GM21367 (cell line): ENCODE results near the gene CREB3L1.
A peak's percentile ranks its signal among the peaks of the same experiment; 100 is the strongest.

Experiments used
- ATAC-seq: cut with Tn5 transposase; IDR thresholded peaks from one replicate; pipeline ENCODE4 v1.9.1; 2021; ENCODE audit not compliant: unreplicated experiment

The CREB3L1 gene

DNA sequence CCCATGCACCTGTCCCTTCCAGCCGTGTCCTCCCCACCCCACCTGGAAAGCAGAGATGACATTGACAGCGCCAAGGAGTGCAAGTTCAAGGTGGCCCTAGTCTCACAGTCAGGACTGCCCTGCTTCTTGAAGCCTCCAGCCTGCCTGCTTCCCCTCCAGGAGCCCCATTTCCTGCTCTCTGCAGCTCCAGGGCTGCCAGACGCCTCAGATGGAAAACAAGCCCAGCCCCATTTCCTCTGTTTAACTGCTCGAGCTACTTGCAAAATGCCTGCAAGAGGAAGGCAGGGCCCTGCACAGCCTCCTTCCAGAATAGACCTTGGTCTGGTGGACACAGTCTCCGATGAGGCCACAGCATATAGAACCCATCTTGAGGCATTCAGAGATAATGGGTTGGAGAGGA lies 64.8 kb downstream of the CREB3L1 start:
- ATAC-seq, result no peak

DNA sequence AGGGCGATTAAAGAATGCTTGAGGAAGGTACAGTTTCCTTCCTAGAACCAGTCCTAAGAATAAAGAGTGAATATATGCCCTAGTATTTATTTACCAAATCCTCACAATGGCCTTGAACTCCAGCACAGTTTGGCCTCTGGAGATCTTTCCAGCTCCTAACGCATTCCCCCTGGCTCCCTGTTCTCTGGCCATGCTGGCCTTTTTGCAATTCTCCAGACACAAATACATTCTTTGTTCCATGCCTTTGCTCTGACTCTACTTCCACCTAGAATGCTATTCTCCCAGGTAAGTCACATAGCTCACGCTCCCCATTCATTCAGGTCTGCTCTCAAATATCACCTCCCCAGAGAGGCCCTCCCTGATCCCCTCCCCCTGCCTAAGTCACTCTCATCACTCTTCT lies 66.1 kb downstream of the CREB3L1 start:
- ATAC-seq, result no peak

DNA sequence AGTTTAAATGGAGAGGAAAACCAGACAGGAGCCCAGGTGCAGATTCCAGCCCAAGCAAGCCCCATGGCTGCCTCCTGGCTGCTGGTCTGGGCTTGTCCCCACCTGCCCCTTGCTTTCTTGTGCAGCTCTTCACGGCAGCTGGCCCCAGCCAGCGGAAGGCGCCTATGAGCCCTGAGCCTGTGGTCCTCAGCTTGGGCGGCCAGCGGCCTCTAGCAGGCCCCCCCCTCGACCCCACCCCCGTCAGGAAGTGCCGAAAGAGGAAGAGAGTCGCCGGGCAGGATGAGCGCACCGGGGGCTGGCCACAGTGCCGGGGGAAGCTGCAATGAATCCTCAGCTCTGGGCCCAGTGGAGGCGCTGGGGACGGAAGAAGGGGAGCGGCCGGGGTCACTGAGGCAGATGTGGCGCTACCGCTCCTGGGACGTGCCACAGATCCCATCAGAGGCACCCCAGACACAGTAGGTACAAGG lies 67.7 kb downstream of the CREB3L1 start:
- no peak for ATAC-seq

DNA sequence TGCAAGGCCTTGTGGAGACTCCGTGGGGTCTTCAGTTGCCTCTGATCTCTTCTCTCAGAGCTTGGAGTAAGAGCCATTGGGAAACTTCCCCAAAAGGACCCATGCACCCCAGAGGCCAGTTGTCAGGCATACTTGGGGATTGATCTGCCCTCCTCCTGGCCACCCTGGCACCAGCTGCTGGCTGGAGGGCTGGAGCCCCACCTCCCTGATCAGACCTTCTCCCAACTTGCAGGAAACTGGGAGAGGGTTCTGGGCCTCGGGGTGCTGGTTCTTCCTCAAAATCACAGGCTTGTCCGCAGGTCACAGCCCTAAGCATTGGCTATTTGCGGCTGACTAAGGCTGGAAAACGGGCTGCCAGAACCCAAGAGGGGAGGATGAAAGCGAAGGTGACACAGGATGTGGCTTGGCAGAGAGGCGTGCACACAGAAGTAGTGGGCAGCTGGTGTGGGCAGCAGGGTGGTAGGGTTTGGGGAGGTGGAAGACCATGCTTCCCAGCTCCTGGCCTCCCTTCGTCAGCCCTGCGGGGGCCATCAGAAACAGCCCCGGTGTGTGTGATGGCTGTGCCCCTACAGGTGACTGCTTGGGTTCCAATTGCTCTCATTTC lies 68.5 kb downstream of the CREB3L1 start:
- no peak for ATAC-seq

DNA sequence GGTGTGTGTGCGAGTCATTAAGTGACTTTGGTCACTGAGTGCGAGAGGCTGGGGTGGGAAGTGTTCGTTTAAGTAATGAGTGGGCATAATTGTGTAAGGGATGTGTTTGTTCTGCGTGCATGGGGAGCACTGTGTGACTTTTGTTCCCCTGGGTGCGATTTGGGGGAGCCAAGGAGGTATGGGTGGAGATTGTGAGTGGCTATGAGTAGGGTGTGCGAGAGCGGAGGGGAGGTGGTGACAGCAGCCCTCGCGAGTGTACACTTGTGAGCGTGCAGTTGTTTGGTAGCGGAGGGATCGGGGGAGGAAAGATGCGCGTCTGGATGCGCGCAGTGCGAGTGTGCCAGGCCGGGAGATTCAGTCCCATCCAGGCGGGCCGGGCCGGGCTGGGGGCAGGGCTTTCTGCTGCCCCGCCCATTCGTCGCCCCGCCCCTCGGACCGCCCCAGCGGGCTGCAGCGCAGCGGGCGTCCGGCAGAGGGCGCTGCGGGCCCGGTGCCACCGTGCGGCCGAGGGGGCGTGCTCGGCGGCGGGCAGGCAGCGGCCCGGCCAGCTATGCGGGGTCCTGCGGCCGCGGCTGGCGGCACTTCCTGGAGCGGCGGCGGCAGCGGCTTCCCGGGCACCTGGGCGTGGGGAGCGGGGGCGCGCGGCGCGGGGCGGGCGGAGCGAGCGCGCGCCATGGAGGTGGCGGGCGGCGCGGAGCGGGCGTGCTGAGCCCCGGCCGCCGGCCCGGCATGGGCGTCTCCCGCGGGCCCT lies 69.6 kb downstream of the CREB3L1 start, which contains the start of gene DGKZ:
Gene DGKZ (plus strand): TSS at position 578 of the 751 bp plus-strand sequence. CDS start 197 bp downstream, outside the sequence.
- ATAC-seq, result peak; percentile 44

DNA sequence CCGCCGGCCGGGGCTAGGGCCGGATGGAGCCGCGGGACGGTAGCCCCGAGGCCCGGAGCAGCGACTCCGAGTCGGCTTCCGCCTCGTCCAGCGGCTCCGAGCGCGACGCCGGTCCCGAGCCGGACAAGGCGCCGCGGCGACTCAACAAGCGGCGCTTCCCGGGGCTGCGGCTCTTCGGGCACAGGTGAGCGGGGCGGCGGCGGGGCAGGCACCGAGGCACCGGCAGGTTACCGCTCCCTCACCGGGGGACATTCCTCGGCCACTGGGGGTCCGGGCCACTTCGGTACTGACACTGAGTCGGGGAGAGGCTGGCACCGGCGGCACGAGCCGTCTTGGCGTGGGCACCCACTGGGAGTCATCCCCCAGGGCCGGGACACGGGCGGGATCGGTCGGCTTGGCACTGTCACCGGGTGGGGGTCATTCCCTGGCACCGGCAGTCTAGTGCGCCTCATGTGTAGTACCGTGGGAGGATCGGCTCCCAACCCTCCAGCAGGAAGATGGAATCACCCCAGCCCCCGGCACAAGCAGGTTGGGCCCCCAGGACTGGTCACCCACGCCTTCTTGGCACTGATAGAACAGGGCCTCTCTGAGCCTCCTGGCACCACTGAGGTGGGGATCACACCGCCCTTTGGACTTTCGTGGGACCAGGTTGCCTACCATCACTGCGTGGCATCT lies 70.3 kb downstream of the CREB3L1 start:
- no peak for ATAC-seq

DNA sequence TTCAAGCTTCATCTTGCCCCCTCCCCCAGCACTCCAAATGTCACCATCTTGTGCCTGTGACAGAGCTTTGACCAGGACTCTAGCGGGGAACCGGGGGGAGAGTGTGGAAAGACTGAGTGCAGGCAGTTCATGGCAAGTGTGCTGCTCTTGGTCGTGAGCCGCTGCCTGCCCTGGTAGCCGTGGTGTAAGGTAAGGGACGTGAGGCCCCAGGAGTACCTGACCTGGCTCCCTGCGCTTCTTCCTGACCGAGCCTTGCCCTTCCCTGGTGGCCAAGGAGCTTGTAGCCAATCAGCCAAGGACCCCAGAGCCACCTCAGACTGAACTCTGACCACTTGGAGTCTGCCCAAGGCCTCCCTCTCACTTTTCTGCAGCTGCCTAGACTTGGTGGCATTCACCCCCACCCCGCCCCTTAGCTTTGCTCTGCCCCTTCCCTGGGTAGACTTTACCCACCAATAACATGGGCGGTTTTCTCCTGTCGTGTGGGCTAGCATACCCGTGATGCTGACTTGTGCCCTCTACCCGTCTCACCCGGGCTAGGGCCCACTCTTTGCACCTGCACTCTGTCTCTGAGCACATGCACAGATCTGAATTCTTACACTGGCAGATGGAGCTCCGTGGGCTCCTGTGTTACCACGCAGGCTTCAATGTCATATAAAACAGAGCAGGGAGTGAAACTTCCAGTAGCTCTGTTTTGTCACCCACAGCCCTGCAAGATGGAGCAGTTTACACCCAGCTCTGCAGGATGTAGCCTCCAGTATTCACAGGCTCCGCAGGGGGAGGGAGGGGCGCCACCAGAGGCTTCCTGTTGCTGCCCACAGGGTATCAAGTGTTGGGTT lies 71.3 kb downstream of the CREB3L1 start:
- ATAC-seq, result no peak

DNA sequence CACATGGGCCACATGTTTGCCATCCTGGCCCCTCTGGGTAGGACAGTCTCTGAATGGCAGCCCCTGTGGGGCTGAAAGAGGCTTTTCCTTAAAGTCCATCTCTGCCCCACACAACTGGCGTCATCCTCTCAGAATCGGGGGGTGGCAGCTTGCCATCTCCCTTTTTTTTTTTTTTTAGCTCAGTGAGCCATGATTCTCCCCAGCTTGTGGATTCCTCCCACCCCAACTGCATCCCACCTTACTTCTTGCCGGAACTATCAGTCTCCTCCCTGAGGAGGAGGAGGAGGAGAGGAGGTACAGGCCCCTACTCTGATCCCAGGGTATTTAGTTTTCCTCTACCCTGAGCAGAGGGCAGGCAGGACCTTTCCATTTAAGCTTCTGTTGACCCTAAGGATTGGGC lies 73.2 kb downstream of the CREB3L1 start:
- no peak for ATAC-seq

DNA sequence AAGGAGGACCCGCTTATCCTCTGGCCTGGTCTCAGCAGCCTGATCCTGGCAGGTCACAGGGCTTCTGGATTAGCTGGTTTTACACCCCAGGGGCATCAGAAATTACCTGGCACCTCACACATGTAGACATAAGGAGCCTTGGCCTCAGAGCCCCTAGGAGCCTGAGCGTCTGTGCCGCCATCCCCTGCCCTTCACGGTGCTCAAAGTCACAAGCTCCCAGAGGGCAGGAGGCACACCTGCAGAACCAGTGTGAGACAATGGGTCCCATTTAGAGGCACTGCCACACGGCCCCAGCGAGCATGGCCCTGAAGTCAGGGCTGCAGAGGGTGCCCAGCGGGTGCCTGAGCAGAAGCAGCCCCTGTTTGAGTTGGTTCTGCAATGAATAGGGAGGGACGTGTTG lies 73.7 kb downstream of the CREB3L1 start:
- no peak for ATAC-seq

DNA sequence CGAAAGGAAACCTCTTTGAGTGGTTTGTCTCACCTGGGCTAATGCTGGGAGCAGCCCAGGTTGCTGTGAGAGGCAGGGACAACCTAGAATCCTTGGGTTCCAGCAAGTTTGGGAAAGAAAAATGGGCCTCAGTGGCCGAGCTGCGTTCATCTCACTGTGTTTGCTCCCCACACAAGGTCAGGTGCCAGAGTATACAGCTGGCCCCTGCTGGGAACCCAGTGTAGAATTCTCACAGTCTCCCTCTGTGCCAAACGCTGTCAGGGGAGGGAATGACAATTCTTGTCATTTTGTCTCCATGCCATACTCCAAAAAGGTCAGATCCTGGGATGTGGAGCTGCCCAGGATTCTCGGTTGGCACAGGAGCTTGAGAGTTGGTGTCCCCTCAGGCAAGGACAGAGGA lies 74.1 kb downstream of the CREB3L1 start:
- ATAC-seq, result no peak

DNA sequence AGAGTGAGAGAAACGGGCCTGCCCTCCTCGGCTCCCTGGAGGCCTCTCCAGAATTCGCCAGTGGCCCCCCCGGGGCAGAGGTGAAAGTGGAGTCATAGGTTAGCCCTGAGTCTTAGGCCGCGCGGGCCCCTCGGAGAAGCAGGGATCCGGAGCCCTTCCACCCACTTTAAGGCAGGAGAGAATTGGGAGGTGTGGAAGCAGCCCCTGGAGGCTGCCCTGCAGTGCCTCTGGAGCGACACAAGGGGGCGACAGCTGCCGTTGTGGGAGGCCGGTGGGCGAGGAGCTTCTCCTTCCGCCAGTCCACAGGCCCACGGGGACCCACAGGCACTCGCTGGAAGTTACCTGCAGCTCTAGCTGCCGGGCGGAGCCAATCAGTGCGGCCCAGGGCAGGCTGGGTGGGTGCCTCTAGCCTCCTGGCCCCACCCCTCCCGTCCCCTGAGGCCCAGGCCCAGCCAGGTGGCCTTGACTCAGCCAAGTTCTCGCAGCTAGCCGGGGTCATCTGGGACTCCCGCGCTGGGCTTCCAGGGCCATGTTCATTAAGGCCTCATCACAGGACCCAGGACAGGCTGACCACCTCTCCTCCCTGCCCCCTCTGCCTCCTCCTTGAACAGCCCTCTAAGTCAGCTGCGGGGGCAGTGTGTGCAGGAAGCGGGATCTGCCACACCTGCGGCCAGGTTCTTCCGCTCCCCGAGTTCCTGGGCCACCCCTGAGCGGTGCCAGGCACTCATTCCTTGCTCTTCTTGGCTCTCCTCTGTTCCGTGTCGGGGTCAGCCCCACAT lies 74.8 kb downstream of the CREB3L1 start:
- no peak for ATAC-seq

DNA sequence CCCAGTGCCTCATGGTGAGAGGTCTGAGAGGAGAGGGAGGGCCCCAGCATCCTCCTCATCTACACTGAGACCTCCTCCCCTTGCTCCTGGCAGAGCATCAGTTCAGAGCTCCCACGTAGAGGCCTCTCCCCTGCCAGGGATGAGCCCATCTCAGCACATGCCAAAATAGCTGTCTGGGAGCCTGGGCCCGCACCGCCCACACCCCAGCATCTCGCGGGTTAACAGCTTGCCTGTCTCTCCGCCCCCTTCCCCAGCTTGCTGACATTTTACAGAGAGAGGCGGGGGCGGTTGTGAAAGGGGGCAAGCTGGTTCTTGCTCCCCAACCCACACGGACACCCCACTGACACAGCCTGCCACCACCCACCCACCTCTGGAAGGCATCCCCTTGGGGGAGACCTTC lies 76.2 kb downstream of the CREB3L1 start:
- ATAC-seq, result no peak

DNA sequence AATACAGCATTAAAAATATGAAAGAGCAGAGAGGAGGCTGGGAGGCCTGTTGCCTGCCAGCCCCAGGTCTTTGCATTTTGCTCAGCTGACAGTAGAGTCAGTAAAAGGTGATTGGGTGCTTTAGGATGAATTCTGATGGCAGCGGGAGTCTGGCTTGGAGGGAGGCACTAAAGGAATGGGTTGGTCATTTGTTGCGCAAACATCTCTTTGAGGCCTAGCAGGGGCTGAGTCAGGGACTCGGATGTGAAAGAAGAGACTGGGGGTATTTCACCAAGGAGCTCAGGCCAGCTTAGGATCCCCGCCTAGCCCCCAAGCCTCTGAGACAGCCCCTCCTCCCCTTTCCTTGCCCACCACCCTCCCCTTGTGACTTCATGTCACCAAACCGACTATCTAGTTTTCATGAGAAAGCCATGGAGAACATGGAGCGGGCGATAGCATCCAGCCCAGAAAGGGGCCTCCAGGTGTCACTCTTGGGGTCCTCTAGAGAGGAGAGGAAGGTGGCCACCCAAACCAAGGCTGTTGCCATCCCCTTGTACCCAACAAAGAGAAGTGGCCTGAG lies 79.5 kb downstream of the CREB3L1 start:
- ATAC-seq, result no peak

DNA sequence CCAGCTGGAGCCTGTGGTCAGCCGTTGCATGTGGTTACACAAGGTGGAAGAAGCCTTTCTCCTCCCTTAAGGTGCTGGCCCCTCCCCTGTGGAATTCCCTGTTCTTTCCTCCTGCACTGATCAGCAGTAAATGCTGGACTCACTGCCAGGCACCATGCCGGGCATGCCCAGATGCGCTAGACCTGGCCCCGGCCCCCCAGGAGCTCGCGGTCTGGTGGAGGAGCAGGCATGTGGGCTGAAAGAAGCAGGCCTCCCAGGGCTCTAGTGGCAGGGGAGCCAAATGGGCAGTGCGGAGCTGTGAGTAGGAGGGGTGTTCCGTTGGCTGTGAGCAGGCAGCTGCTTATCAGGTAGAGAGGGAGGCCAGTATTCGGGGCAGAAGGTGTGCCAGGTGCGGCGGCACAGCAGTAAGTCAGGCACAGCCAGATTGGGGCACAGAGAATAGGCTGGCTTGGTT lies 80.0 kb downstream of the CREB3L1 start:
- ATAC-seq, result no peak

DNA sequence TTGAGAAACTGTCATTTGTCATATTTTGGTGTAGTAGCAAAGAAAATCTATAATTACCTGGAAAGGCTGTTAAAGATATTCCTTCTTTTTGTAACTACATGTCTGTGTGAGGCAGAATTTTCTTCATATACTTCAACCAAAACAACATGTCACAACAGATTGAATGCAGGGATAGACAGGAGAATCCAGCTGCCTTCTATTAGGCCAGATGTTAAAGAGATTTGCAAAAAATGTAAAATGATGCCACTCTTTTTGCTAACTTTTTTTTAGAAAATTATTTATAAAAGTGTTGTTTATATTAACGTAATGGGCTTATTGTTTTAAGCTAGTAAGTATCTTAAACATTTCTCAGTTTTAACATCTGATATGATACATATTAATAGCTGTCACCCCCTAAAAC lies 82.5 kb downstream of the CREB3L1 start:
- ATAC-seq, result no peak

DNA sequence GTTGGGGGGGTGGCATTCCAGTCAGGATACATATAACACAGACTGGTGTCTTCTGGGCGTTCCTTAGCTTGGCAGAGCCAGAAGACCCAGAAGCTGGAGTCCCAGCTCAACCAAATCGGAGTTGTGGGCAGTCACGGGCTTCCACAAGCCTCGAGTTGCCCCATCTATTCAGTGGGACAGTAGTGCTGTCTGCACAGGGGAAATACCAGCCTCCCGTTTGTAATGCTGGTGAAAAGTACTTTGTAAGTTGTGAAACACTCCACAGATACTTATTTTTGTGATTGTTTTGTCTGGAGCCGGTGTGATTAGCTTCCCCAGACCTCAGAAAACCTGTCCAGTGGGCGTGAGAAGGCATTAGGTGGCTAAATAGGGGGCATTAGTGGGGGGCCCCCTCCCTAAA lies 83.4 kb downstream of the CREB3L1 start:
- ATAC-seq, result no peak

DNA sequence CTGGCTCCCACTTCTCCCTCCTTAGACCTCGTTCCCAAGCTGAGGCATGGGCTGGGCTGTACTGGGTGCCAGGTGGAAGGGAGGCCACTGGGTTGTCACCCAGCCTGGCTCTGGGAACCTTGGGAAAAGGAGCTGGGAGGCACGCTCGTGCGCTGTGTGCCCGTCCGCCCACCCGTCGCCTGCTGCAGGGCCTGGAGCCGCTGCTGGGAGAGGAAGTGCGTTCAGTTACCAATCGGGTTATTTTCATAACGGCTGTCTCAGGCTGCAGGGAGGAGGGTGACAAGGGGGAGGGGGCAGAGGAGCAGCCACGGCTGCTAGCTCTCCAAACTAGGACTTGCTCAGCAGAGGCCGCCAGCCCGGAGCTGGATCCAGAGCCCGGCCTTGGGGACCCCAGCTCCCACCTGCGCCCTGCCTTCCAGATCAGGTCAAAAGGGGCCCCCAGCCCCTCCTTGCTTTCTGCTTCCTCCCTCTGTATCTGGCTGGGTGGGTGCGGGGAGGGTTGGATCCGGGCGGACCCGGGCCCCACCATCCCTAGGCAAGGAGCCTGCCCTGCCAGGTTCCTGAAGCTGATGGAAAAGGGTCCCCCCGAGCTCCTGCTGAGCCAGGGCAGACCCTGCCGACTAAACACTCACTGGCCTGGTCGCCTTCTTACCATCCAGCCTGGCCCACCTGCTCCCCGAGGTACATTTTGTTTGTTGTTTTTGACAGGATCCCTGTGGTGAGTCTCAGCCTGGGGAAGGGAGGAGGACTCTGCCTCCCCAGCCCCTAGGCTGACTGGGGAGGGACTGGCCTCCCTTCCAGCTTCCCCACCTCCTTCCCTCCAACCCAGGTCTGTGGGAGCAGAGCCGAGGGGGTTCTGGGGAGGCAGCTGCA lies 84.1 kb downstream of the CREB3L1 start:
- ATAC-seq, result peak; percentile 85

DNA sequence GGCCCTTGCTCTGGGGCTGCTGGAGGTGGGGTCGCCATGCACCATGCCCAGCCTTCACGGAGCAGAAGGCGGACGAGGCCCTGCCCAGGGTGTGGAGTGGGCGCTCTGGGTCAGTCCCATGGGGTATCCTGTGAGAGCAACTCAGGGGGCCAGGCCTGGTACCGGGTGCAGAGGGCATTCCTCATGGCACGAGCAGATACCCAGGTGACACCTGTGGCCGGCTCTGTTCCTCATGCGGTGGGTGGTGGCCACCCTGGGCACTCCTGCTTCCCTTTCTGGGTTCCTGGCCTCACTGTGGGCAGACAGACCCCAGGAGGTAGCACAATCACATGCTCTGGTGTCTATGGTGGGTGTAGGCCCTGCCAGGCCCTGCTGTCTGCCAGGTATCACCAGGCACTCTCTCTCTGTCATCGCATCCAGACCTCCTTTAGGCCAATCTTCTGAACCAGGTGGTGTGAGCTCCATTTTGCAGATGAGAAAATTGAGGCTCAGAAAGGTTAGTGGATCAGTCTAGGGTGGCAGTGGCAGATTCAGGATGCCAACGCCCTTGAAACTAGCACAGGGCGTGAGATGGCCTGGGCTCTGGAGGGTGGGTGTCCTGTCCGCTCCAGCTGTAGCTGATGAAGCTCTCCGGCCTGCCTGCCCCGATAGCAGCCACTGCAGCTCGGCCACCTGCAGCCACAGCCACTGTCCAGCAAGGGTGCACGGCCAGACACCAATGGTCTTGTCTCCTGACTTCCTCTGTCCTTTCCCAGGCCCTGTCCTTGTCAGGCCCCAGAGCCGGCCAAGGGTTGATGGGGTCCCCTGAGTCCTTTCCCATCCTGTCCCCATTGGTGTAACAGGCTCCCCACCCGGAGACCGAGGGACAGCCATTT lies 84.9 kb downstream of the CREB3L1 start:
- no peak for ATAC-seq
